ENCODE results near the gene CACNA2D1.

DNA sequence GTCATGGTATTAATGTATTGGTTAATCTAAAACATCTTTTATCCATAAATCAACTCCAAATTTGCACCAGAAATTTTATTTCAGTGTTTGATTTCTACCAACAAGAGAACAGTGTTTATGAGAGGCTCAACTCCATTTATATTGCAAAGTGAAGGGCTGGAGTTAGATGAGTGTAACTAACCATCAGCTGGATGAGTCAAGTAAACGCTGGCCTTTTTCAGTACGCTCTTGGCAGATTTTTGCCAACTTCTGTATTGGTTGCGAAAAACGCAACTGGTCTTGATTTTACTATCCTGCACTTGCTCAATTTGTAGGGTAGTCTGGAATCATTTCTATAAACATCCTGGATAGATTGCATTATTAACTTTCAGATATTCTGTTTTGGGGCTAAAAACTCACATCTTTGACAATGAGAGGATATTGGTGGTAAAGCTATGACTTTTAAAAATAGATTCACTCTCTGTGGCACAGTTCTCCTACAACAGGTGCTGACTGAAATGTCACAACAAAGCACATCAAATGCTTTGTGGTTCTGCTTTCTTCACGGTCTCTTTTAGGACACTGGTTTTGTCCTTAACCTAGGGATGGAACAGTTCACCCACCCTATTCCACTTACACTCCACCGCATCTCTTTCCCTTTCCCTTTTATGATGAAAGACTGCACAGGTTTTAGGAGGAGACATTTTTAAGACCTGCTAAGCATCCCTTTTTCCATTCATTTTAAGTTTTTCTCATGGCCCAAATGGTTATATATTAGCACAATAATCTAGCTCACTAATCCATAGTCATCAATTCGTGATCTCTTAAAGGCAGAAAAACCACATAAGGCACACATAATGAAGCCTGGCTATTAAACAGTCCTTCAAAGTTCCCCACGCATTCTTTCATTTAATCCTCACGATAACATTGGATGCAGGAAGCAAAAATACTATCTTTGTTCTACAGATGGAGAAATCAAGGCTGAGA lies 12.8 kb downstream of the CACNA2D1 start:
- TF ChIP-seq, protein P1, sequence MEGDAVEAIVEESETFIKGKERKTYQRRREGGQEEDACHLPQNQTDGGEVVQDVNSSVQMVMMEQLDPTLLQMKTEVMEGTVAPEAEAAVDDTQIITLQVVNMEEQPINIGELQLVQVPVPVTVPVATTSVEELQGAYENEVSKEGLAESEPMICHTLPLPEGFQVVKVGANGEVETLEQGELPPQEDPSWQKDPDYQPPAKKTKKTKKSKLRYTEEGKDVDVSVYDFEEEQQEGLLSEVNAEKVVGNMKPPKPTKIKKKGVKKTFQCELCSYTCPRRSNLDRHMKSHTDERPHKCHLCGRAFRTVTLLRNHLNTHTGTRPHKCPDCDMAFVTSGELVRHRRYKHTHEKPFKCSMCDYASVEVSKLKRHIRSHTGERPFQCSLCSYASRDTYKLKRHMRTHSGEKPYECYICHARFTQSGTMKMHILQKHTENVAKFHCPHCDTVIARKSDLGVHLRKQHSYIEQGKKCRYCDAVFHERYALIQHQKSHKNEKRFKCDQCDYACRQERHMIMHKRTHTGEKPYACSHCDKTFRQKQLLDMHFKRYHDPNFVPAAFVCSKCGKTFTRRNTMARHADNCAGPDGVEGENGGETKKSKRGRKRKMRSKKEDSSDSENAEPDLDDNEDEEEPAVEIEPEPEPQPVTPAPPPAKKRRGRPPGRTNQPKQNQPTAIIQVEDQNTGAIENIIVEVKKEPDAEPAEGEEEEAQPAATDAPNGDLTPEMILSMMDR (conservative IDR thresholded peaks at IDR 0.05 in 1 of 2, IDR thresholded peaks at IDR 0.05 in 1 of 2; ENCODE audit: low read depth in 1 of 2, low read length in 2 of 2): no peak
- TF ChIP-seq EZH2 (IDR thresholded peaks at IDR 0.05; ENCODE audit: low read length, missing control alignments): no peak

All from fibroblast of lung (primary cell).